Thoracic aorta (tissue), 2 donors: ENCODE measurements around the gene ST7. TPM values are rescaled to one million over a fixed set of nuclear protein-coding genes. Genes with fewer than 3 reads are reported as not detected.

Source experiments
- ATAC-seq: fragments of 150-250 bp; one replicate; pipeline ENCODE4 v1.8.0; 2017; ENCODE audit warnings: low read depth; ENCODE audit not compliant: insufficient number of reproducible peaks, low FRiP score
- DNase-seq: peaks from one replicate; pipeline ENCODE4 v3.0.0-alpha.2; 2020; ENCODE audit warnings: low spot score
- H3K27ac ChIP-seq, 2 donors: fragments of 200-600 bp; sonication (generic); 1 replicate in 1 of 2; 2 replicates in 1 of 2; pipeline ENCODE4 v1.5.1; 2016; ENCODE audit warnings: mild to moderate bottlenecking in 2 of 2, moderate library complexity in 2 of 2
- H3K27me3 ChIP-seq: fragments of 200-600 bp; sonication (generic); replicated peaks from 2 replicates; pipeline ENCODE4 v1.6.0; 2016; ENCODE audit warnings: mild to moderate bottlenecking; ENCODE audit not compliant: insufficient read depth
- H3K36me3 ChIP-seq: fragments of 200-600 bp; sonication (generic); one replicate; pipeline ENCODE4 v1.5.1; 2016
- H3K4me1 ChIP-seq, 2 donors: fragments of 200-600 bp; sonication (generic); 1 replicate in 1 of 2; 2 replicates in 1 of 2; pipeline versions ENCODE4 v1.5.1 to v1.6.0; 2016; ENCODE audit warnings: low read depth in 2 of 2, mild to moderate bottlenecking in 1 of 2; ENCODE audit not compliant: control insufficient read depth in 1 of 2
- H3K4me3 ChIP-seq: fragments of 200-600 bp; sonication (generic); 2 replicates; pipeline ENCODE4 v1.5.1; 2016; ENCODE audit warnings: mild to moderate bottlenecking
- H3K9me3 ChIP-seq: fragments of 200-600 bp; sonication (generic); 2 replicates; pipeline ENCODE4 v1.5.1; 2016
- CTCF ChIP-seq: fragments of 200-600 bp; sonication (generic); IDR thresholded peaks from one replicate; pipeline ENCODE4 v1.5.1; 2019; ENCODE audit warnings: antibody characterized with exemption
- total RNA-seq, 2 donors: library from RNA; depleted of rRNA; stranded (reverse); fragments of >200 nt; gene quantifications; one replicate each; pipeline versions ENCODE4 v1.1.0 to v1.2.3, GENCODE V29; 2016

Gene ST7
- total RNA-seq, 2 donors from 2014 or later = 29.8 to 56.2 TPM

DNA sequence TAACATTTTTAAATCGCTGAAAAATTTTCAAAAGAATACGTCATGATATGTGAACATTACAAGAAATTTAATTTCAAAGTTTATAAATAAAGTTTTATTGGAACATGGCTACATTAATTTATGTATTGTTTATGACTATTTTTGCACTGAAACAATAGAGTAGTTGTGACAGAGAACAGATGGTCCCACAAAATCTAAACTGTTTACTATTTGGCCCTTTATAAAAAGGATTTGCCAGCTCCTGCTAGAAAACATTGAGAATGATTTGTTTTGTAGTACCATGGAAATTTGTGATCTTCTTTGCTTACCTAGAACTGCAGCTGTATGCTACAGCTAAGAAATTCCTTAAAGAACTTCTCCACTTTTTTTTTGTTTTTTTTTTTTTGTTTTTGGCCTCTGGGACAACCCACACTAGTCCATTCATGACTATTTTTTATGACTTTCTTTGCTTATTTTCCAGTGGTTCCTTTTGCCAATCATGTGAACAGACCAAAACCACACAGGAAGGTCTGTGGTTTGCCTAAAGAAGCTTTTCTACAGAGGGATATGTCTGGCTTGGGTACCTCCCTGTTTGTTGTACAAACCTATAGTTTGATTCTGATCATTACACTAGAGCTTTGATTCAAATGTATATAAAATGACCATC lies 55.7 kb downstream of the ST7 start:
- Histone ChIP-seq H3K4me3 (no peak overlapping the region), H3K36me3 (no peaks in the 10 kb centered on the region), H3K4me1 (peaks cover 26 to 54% of the 10 kb centered on the region in 2 donors), H3K9me3 (no peaks in the 10 kb centered on the region), H3K27me3 (no peaks in the 10 kb centered on the region), H3K27ac (no peak overlapping the region)
- ATAC-seq = no peak
- DNase-seq = no peak
- no peak for TF ChIP-seq CTCF

GRCh38 chr7:117009705-117010361 lies 56.5 kb downstream of the ST7 start:
- no peak overlapping the region for H3K4me3 ChIP-seq
- no peaks in the 10 kb centered on the region for H3K27me3 ChIP-seq
- H3K9me3 ChIP-seq = no peaks in the 10 kb centered on the region
- no peak for DNase-seq
- peaks cover 24 to 52% of the 10 kb centered on the region in 2 donors for H3K4me1 ChIP-seq
- no peak overlapping the region for H3K27ac ChIP-seq
- ATAC-seq = no peak
- no peak for TF ChIP-seq CTCF
- H3K36me3 ChIP-seq = no peaks in the 10 kb centered on the region

DNA sequence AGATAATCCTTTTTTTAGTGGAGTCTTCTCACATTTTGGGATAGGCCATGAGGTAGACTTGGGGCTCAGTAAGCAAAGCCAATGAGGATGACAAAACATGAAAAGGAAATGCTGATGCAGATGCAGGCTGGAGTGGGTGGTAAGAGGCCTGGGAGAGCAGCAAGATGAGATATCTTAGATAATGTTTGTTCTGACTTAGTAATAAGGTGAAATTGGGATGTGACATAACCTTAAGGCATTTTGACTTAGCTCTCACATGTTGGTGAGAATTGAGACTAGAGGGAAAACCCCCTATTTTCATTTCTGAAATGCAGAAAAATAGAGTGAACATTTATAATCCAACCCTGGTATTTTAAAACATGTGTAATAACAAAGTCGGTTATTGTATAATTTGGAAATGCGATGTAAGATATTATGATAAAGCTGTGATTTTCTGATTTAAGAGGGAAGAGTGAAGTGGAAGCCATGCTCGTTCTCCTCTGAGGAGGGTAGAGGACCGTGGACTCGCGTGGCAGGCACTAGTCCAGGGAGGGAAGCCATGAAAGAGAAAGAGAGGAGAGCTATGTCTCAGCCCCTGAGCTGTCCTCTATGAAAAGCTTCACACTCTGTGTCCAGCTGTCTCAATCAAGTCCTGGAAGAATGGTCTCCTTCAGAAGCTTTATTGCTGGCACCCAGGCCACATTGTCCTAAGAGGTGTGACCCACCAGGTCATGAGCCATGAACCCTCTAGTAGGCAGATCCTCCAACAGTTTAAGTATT lies 57.3 kb downstream of the ST7 start:
- Histone ChIP-seq H3K9me3 (no peaks in the 10 kb centered on the region), H3K4me3 (no peak overlapping the region), H3K27me3 (no peaks in the 10 kb centered on the region), H3K36me3 (no peaks in the 10 kb centered on the region), H3K4me1 (peaks cover 20 to 51% of the 10 kb centered on the region in 2 donors), H3K27ac (no peak overlapping the region)
- DNase-seq = no peak
- no peak for ATAC-seq
- no peak for TF ChIP-seq CTCF

- DNase-seq (no peak), ATAC-seq (no peak)
- no peaks in the 10 kb centered on the region for H3K9me3 ChIP-seq
- peaks cover 12 to 46% of the 10 kb centered on the region in 2 donors for H3K4me1 ChIP-seq
- no peaks in the 10 kb centered on the region for H3K36me3 ChIP-seq
- H3K27ac ChIP-seq = no peak overlapping the region
- TF ChIP-seq CTCF = no peak
- H3K27me3 ChIP-seq = no peaks in the 10 kb centered on the region
- H3K4me3 ChIP-seq = no peak overlapping the region
Measured at GRCh38 chr7:117011419-117012260, 58.3 kb downstream of the ST7 start.
